Suprapubic skin (tissue), 4 donors: ENCODE data around the gene MAD1L1. TPM values are rescaled to one million over a fixed set of nuclear protein-coding genes. Genes with fewer than 3 reads are reported as not detected.

ENCODE experiments used
- DNase-seq, 2 donors: peaks; one replicate each; pipeline ENCODE4 v3.0.0-alpha.2; 2019; ENCODE audit warnings: low spot score in 2 of 2
- H3K27ac ChIP-seq: fragments of 200-600 bp; sonication (generic); one replicate; pipeline ENCODE4 v1.5.1; 2019
- H3K27me3 ChIP-seq: fragments of 200-600 bp; sonication (generic); one replicate; pipeline ENCODE4 v1.5.1; 2019
- H3K36me3 ChIP-seq: fragments of 200-600 bp; sonication (generic); one replicate; pipeline ENCODE4 v1.5.1; 2019
- H3K4me1 ChIP-seq: fragments of 200-600 bp; sonication (generic); one replicate; pipeline ENCODE4 v1.5.1; 2019
- H3K4me3 ChIP-seq: fragments of 200-600 bp; sonication (generic); one replicate; pipeline ENCODE4 v1.5.1; 2019; ENCODE audit warnings: mild to moderate bottlenecking
- H3K9me3 ChIP-seq: fragments of 200-600 bp; sonication (generic); one replicate; pipeline ENCODE4 v1.5.1; 2019
- EP300 ChIP-seq: sonication (generic); formaldehyde crosslinking; IDR thresholded peaks from one replicate; pipeline ENCODE4 v1.6.1; 2017; ENCODE audit warnings: antibody characterized with exemption
- POLR2A ChIP-seq, 2 donors: fragments of 450-650 bp; IDR thresholded peaks; one replicate each; pipeline ENCODE4 v1.6.1; 2017; ENCODE audit warnings: antibody characterized with exemption in 2 of 2, mild to moderate bottlenecking in 2 of 2, moderate library complexity in 2 of 2
- POLR2AphosphoS5 ChIP-seq, 3 donors: sonication (generic); formaldehyde crosslinking; IDR thresholded peaks; one replicate each; pipeline ENCODE4 v1.6.1; 2017; ENCODE audit warnings: antibody characterized with exemption in 3 of 3
- WGBS: methylation state at CpG from one replicate; pipeline ENCODE4 v1.1.5; 2018; 5-methylcytosine and 5-hydroxymethylcytosine counted together
- total RNA-seq, 4 donors: library from RNA; depleted of rRNA; stranded (reverse); fragments of >200 nt; gene quantifications; one replicate each; pipeline ENCODE4 v1.1.0, GENCODE V29; 2016
- TF ChIP-seq, protein P1 (sequence below), 2 donors: fragments of 200-600 bp in 1 of 2; fragments of 450-650 bp in 1 of 2; sonication (generic) in 1 of 2; IDR thresholded peaks; one replicate each; pipeline ENCODE4 v1.5.1; 2016 to 2019; ENCODE audit warnings: antibody characterized with exemption in 2 of 2, mild to moderate bottlenecking in 1 of 2, moderate library complexity in 1 of 2

The MAD1L1 gene
- total RNA-seq, 4 donors from 2014 or later, result 53.2 to 69.8 (median 62.2) TPM

GRCh38 chr7:1947586-1948217 lies 285.0 kb downstream of the MAD1L1 start:
- DNase-seq, result peak in 1 of 2 donors; percentile 49
- TF ChIP-seq, protein P1, sequence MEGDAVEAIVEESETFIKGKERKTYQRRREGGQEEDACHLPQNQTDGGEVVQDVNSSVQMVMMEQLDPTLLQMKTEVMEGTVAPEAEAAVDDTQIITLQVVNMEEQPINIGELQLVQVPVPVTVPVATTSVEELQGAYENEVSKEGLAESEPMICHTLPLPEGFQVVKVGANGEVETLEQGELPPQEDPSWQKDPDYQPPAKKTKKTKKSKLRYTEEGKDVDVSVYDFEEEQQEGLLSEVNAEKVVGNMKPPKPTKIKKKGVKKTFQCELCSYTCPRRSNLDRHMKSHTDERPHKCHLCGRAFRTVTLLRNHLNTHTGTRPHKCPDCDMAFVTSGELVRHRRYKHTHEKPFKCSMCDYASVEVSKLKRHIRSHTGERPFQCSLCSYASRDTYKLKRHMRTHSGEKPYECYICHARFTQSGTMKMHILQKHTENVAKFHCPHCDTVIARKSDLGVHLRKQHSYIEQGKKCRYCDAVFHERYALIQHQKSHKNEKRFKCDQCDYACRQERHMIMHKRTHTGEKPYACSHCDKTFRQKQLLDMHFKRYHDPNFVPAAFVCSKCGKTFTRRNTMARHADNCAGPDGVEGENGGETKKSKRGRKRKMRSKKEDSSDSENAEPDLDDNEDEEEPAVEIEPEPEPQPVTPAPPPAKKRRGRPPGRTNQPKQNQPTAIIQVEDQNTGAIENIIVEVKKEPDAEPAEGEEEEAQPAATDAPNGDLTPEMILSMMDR (IDR thresholded peaks at IDR 0.05), result no peak
- no peak for TF ChIP-seq POLR2AphosphoS5 (IDR thresholded peaks at IDR 0.05)
- no peak for TF ChIP-seq POLR2A (IDR thresholded peaks at IDR 0.05)
- TF ChIP-seq EP300, result no peak
- Histone ChIP-seq H3K27ac (no peak overlapping the region), H3K4me1 (peaks cover 22% of the 10 kb centered on the region), H3K4me3 (no peak overlapping the region), H3K9me3 (no peaks in the 10 kb centered on the region), H3K36me3 (no peaks in the 10 kb centered on the region), H3K27me3 (no peaks in the 10 kb centered on the region)
- WGBS, result 87% methylated on average over 21 of the region's 22 CpGs

GRCh38 chr7:1946773-1947450 lies 285.8 kb downstream of the MAD1L1 start:
- Histone ChIP-seq H3K27ac (no peak overlapping the region), H3K4me1 (peaks cover 22% of the 10 kb centered on the region), H3K9me3 (no peaks in the 10 kb centered on the region), H3K27me3 (no peaks in the 10 kb centered on the region), H3K4me3 (no peak overlapping the region), H3K36me3 (no peaks in the 10 kb centered on the region)
- DNase-seq, result peak in 1 of 2 donors; percentile 48
- 93% methylated on average over 25 of the region's 27 CpGs for WGBS
- TF ChIP-seq EP300 (no peak), POLR2A (IDR thresholded peaks at IDR 0.05) (no peak), POLR2AphosphoS5 (IDR thresholded peaks at IDR 0.05) (no peak)
- TF ChIP-seq, protein P1 (IDR thresholded peaks at IDR 0.05), result no peak

DNA sequence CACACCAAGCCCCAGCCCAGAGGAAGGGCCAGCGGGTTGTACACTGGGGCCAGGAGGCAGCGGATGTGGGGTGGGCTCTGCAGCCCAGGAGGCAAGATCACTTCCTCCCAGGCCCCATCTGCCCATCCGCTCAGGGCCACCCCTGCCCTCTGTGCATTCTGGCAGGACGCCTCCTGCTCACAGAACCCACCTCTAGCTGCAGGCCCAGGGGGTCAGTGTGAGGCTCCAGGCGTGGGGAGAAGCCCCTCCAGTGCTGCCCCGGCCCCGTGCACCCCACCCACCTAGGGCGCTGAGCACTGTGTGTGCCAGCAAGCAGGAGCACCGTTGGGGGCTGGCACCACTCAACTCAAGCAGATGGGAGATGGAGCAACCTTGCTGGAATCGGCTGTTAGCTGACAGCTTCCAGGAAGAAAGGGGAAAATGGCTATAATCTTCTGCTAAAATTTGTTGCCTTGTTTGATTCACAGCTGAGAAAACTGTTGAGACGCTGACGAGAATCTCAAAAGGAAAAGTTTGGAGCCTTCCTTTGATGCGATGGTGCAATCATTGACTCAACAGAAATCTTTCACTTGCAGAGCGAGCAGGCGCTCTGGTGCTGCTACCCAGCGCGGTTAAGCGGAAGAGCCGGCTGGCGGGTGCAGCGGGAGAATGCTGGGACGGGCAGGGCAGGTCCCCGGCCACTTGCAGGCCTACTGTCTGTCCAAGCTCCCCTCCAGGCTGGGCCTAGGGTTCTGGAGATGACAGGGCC lies 286.5 kb downstream of the MAD1L1 start:
- Histone ChIP-seq H3K4me3 (no peak overlapping the region), H3K36me3 (no peaks in the 10 kb centered on the region), H3K4me1 (peaks cover 22% of the 10 kb centered on the region), H3K9me3 (no peaks in the 10 kb centered on the region), H3K27ac (no peak overlapping the region), H3K27me3 (no peaks in the 10 kb centered on the region)
- WGBS, result 90% methylated on average over 7 of the region's 23 CpGs
- DNase-seq, result no peak
- TF ChIP-seq POLR2A (IDR thresholded peaks at IDR 0.05) (no peak), EP300 (no peak), POLR2AphosphoS5 (IDR thresholded peaks at IDR 0.05) (no peak)
- TF ChIP-seq, protein P1 (IDR thresholded peaks at IDR 0.05), result no peak

GRCh38 chr7:1945558-1945957 lies 287.2 kb downstream of the MAD1L1 start:
- WGBS, result 77% methylated on average over 11 of the region's 14 CpGs
- no peak overlapping the region for H3K4me3 ChIP-seq
- no peak overlapping the region for H3K27ac ChIP-seq
- no peaks in the 10 kb centered on the region for H3K36me3 ChIP-seq
- H3K4me1 ChIP-seq, result peaks cover 21% of the 10 kb centered on the region
- no peaks in the 10 kb centered on the region for H3K9me3 ChIP-seq
- DNase-seq, result no peak
- no peak for TF ChIP-seq EP300
- TF ChIP-seq, protein P1 (IDR thresholded peaks at IDR 0.05), result no peak
- no peak for TF ChIP-seq POLR2AphosphoS5 (IDR thresholded peaks at IDR 0.05)
- TF ChIP-seq POLR2A (IDR thresholded peaks at IDR 0.05), result no peak
- no peaks in the 10 kb centered on the region for H3K27me3 ChIP-seq
